ENCODE measurements around the gene ABI1.
"Not testable (repeated sequence)": the region's sequence is repeated elsewhere in the genome, so short reads cannot be mapped to it uniquely, and the experiment has no call there.

The ABI1 gene

DNA sequence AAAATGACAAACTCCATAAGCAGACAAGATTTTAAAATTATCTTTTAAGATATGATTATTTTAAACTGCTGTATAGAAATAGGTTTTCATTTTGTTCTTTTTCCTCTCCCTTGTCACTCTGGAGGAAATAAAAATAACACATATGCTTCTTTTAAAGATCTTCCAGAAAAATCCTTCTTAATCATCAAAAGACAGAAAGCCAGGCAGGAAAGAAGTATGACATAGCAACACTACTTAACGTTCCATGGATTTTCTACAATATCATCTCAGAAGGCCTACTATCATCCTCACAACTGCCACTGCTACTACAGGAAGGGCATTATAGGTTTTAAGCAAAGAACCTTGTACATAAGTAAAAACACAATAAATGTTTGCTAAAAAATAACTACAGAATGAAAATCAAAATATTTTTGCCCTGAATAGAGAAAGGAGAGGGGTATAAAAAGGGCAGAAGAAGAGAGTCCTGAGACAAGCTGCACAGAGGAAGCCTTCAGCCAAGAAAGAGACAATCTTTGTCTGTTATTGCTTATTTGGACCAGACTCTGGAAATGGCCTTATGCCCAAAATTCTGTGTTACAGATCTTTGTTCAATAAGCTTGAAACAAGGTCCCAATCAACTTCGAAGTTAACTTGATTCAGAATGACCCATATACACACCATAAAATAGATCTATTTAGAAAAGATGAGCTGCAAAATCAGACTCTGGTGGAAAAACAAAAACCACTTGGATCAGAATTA lies 67.8 kb downstream of the ABI1 start:
- Histone ChIP-seq H3K9me3 (ENCODE audit: control insufficient read depth in 1 of 2, low read length in 2 of 2) (peaks cover 0 to 5% of the 10 kb centered on the region in 2 donors), H3K9ac (ENCODE audit: low read depth in 1 of 2, low read length in 2 of 2) (no peak overlapping the region), H3K36me3 (ENCODE audit: control insufficient read depth in 1 of 2, insufficient read depth in 2 of 2, low read length in 2 of 2) (no peaks in the 10 kb centered on the region), H3K4me1 (ENCODE audit: control insufficient read depth in 1 of 2, insufficient read depth in 2 of 2, low read length in 2 of 2) (peaks cover 3 to 8% of the 10 kb centered on the region in 2 donors), H3K27ac (ENCODE audit: low read depth, low read length) (no peak overlapping the region), H3K27me3 (ENCODE audit: control insufficient read depth in 1 of 2, insufficient read depth in 2 of 2, low read length in 2 of 2) (no peaks in the 10 kb centered on the region), H3K4me3 (ENCODE audit: low read depth in 1 of 2, low read length in 2 of 2) (no peak overlapping the region)

DNA sequence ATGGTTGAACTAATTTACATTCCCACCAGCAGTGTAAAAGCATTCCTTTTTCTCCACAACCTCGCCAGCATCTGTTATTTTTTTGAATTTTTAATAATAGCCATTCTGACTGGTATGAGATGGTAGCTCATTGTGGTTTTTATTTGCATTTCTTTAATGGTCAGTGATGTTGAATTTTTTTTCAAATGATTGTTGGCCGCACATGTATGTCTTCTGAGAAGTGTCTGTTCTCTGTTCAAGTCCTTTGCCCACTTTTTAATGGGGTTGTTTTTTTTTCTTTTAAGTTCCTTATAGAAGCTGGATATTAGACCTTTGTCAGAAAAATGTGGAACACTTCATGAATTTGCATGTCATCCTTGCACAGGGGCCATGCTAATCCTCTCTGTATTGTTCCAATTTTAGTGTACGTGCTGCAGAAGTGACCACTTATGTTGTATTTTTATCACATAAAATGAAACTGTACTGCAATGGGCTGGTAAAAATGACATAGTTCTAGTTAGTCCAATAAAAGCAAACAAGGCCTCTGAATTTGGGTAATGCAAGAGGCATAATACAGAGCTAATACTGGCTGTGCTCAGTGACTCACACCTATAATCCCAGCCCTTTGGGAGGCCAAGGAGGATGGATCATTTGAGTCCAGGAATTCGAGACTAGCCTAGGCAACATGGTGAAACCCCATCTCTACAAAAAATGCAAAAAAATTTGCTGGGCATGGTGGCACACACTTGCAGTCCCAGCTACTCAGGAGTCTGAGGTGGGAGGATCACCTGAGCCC lies 70.3 kb downstream of the ABI1 start:
- no peaks in the 10 kb centered on the region for H3K27me3 ChIP-seq (ENCODE audit: control insufficient read depth in 1 of 2, insufficient read depth in 2 of 2, low read length in 2 of 2)
- H3K4me3 ChIP-seq (ENCODE audit: low read depth in 1 of 2, low read length in 2 of 2): no peak overlapping the region
- H3K9ac ChIP-seq (ENCODE audit: low read depth in 1 of 2, low read length in 2 of 2): no peak overlapping the region
- H3K9me3 ChIP-seq (ENCODE audit: control insufficient read depth in 1 of 2, low read length in 2 of 2): peaks cover 0 to 2% of the 10 kb centered on the region in 2 donors
- H3K4me1 ChIP-seq (ENCODE audit: control insufficient read depth in 1 of 2, insufficient read depth in 2 of 2, low read length in 2 of 2): peaks cover 0 to 8% of the 10 kb centered on the region in 2 donors
- H3K27ac ChIP-seq (ENCODE audit: low read depth, low read length): no peak overlapping the region
- no peaks in the 10 kb centered on the region for H3K36me3 ChIP-seq (ENCODE audit: control insufficient read depth in 1 of 2, insufficient read depth in 2 of 2, low read length in 2 of 2)

DNA sequence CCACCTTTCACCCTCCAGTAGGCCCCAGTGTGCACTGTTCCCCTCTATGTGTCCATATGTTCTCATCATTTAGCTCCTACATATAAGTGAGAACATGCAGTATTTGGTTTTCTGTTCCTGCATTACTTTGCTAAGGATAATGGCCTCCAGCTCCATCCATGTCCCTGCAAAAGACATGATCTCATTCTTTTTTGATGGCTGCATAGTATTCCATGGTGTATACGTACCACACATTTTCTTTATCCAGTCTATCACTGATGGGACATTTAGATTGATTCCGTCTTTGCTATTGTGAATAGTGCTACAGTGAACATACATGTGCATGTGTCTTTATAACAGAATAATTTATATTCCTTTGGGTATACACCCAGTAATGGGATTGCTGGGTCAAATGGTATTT lies 71.0 kb downstream of the ABI1 start:
- H3K36me3 ChIP-seq (ENCODE audit: control insufficient read depth in 1 of 2, insufficient read depth in 2 of 2, low read length in 2 of 2); H3K4me1 ChIP-seq (ENCODE audit: control insufficient read depth in 1 of 2, insufficient read depth in 2 of 2, low read length in 2 of 2); H3K9ac ChIP-seq (ENCODE audit: low read depth in 1 of 2, low read length in 2 of 2); H3K9me3 ChIP-seq (ENCODE audit: control insufficient read depth in 1 of 2, low read length in 2 of 2); H3K4me3 ChIP-seq (ENCODE audit: low read depth in 1 of 2, low read length in 2 of 2); H3K27me3 ChIP-seq (ENCODE audit: control insufficient read depth in 1 of 2, insufficient read depth in 2 of 2, low read length in 2 of 2); H3K27ac ChIP-seq (ENCODE audit: low read depth, low read length): not testable (repeated sequence)

DNA sequence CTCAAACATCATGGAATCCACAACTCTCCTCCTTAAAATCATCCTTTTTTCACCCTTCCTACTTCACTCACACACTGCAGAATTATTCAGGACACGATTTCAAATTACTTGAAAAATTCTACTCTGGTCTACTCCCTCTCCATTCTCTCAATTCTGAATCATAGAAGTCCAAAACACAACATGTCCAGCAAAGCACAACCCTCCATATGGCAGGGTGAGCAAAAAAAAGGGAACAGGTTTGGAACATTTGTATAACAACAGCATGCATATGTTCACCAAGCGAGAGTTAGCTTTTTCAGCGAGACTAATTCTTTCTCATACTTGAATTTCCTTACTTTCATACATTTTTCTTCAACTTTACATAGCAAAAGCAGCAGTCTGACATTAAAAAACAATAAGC lies 73.4 kb downstream of the ABI1 start:
- Histone ChIP-seq H3K4me3 (ENCODE audit: low read depth in 1 of 2, low read length in 2 of 2) (no peak overlapping the region), H3K27me3 (ENCODE audit: control insufficient read depth in 1 of 2, insufficient read depth in 2 of 2, low read length in 2 of 2) (no peaks in the 10 kb centered on the region), H3K9me3 (ENCODE audit: control insufficient read depth in 1 of 2, low read length in 2 of 2) (no peaks in the 10 kb centered on the region), H3K4me1 (ENCODE audit: control insufficient read depth in 1 of 2, insufficient read depth in 2 of 2, low read length in 2 of 2) (peaks cover 3% of the 10 kb centered on the region in 2 donors), H3K27ac (ENCODE audit: low read depth, low read length) (no peak overlapping the region), H3K36me3 (ENCODE audit: control insufficient read depth in 1 of 2, insufficient read depth in 2 of 2, low read length in 2 of 2) (no peaks in the 10 kb centered on the region), H3K9ac (ENCODE audit: low read depth in 1 of 2, low read length in 2 of 2) (no peak overlapping the region)

DNA sequence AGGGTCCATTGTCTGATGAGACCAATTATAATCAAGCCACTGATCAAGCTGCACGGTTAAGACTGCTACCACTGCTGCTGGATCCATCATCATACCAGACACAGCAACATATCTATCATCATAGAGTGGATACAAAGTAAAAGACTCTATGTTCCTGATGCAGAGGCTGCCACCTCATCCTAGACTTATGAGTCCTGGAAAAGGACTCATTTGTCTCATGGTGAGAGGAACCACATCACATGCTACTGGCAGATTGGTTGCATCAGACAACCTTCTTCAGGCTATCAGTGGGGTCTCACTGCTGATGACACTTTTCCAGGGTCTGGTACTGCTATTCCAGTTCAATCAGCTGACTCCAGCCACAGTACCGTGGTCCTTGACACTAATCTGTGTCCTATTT lies 79.0 kb downstream of the ABI1 start:
- Histone ChIP-seq H3K36me3 (ENCODE audit: control insufficient read depth in 1 of 2, insufficient read depth in 2 of 2, low read length in 2 of 2) (no peaks in the 10 kb centered on the region), H3K9me3 (ENCODE audit: control insufficient read depth in 1 of 2, low read length in 2 of 2) (no peaks in the 10 kb centered on the region), H3K4me3 (ENCODE audit: low read depth in 1 of 2, low read length in 2 of 2) (no peak overlapping the region), H3K4me1 (ENCODE audit: control insufficient read depth in 1 of 2, insufficient read depth in 2 of 2, low read length in 2 of 2) (peaks cover 26% of the 10 kb centered on the region in 2 donors), H3K27me3 (ENCODE audit: control insufficient read depth in 1 of 2, insufficient read depth in 2 of 2, low read length in 2 of 2) (no peaks in the 10 kb centered on the region), H3K27ac (ENCODE audit: low read depth, low read length) (no peak overlapping the region), H3K9ac (ENCODE audit: low read depth in 1 of 2, low read length in 2 of 2) (no peak overlapping the region)

DNA sequence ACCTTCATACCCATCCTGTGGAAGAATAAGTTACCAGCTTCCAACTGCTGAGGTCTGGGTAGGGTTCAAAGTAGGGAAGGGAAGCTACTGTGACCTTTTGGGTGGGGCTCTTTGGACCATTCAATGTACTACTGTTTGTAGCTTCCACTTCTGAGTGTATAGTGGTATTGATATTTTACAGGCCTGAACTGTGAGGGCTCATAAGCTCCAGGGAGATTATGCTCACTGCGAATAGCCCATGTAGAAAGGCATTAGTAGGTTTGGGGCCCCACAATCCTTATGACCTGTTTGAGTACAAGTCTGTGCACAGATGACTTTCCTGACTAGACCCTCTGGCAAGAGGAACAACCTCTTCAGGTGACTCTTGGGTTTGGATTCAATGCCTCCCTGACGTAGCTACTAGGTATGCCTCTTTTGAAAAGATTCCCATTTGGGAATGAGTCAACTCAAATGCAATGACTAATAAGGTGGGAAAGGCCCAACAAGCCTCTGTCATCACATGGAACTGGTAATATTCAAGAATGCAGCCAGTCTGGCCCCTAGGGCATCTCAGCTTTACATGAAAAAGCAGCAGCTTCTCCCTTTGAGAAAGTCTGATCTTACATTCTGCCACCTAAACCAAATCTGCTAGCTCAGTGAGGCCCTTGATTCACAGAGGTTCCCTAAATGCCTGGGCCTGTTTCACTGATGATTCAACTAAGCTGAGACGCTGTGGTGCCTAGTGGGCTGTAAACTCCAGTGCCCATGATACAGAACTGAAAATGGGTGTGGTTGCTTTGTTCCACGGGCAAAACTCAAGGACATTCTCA lies 79.8 kb downstream of the ABI1 start:
- Histone ChIP-seq H3K9ac (ENCODE audit: low read depth in 1 of 2, low read length in 2 of 2) (no peak overlapping the region), H3K27ac (ENCODE audit: low read depth, low read length) (no peak overlapping the region), H3K4me1 (ENCODE audit: control insufficient read depth in 1 of 2, insufficient read depth in 2 of 2, low read length in 2 of 2) (peaks cover 26% of the 10 kb centered on the region in 2 donors)

DNA sequence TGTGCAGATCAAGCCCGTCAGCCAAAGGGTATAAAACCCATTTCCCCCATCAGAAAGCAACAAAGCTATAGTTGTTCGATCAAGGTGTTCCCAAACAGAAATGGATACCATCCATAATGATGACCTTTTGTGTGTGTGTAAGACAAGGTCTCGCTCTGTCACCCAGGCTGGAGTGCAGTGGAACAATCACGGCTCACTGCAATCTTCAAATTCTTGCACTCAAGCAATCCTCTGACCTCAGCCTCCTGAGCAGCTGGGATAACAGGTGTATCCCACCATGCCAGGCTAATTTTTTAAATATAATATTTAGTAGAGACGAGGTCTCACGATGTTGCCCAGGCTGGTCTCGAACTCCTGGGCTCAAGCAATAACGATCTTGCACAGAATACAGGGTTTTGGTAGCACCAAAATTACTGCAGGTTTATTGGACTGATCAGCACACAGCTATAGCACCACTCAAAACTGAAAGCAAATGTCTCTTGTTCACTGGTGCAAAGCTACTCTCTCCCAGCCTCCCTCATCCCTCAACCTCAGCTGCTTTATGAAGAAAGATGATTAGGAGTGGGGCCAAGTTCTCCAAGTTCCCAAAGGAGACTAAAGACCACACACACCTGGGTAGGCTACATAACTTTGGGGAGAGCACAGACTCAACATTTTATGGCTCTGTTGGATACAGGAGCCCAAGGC lies 80.5 kb downstream of the ABI1 start:
- no peaks in the 10 kb centered on the region for H3K36me3 ChIP-seq (ENCODE audit: control insufficient read depth in 1 of 2, insufficient read depth in 2 of 2, low read length in 2 of 2)
- H3K4me1 ChIP-seq (ENCODE audit: control insufficient read depth in 1 of 2, insufficient read depth in 2 of 2, low read length in 2 of 2): peaks cover 26% of the 10 kb centered on the region in 2 donors
- no peak overlapping the region for H3K27ac ChIP-seq (ENCODE audit: low read depth, low read length)
- no peaks in the 10 kb centered on the region for H3K27me3 ChIP-seq (ENCODE audit: control insufficient read depth in 1 of 2, insufficient read depth in 2 of 2, low read length in 2 of 2)
- H3K9ac ChIP-seq (ENCODE audit: low read depth in 1 of 2, low read length in 2 of 2): no peak overlapping the region
- no peak overlapping the region for H3K4me3 ChIP-seq (ENCODE audit: low read depth in 1 of 2, low read length in 2 of 2)
- H3K9me3 ChIP-seq (ENCODE audit: control insufficient read depth in 1 of 2, low read length in 2 of 2): no peaks in the 10 kb centered on the region

More for the DNA sequence above, 79.8 kb downstream of the ABI1 start:
- Histone ChIP-seq H3K4me3 (ENCODE audit: low read depth in 1 of 2, low read length in 2 of 2) (no peak overlapping the region), H3K36me3 (ENCODE audit: control insufficient read depth in 1 of 2, insufficient read depth in 2 of 2, low read length in 2 of 2) (no peaks in the 10 kb centered on the region), H3K27me3 (ENCODE audit: control insufficient read depth in 1 of 2, insufficient read depth in 2 of 2, low read length in 2 of 2) (no peaks in the 10 kb centered on the region), H3K9me3 (ENCODE audit: control insufficient read depth in 1 of 2, low read length in 2 of 2) (no peaks in the 10 kb centered on the region)

DNA sequence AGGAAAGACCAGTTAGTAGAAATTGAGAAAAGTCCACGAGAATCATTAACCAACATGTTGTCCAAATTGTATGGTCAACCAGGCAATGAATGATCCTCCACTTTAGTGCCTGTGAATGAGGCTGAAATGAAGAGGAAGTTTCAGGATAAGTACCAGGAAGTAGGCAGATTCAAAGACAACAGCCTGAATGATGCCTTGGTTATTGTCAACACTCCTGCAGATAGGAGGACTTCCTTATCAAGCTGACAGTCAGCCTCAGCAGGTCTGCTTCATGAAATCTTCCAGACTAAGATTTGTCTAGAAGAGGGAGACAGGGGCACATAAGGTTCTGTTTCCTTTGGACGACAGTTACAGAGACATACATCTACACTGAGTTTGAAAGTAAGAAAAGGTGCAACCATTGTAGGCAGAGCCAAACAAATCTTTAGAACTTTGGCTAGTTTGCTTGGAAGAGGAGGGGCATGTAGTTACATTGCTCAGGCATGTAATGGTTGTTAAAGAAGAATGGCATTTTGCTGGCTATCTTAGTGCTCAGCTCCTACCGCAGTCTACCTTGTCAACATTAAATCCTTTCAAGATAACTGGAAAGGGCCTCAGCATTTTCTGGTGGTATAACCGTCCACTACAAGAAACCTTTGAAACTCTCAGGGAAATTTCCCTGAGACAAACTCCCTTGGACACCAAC lies 81.4 kb downstream of the ABI1 start:
- H3K27me3 ChIP-seq (ENCODE audit: control insufficient read depth in 1 of 2, insufficient read depth in 2 of 2, low read length in 2 of 2): no peaks in the 10 kb centered on the region
- H3K36me3 ChIP-seq (ENCODE audit: control insufficient read depth in 1 of 2, insufficient read depth in 2 of 2, low read length in 2 of 2): no peaks in the 10 kb centered on the region
- H3K27ac ChIP-seq (ENCODE audit: low read depth, low read length): no peak overlapping the region
- H3K9ac ChIP-seq (ENCODE audit: low read depth in 1 of 2, low read length in 2 of 2): no peak overlapping the region
- H3K4me1 ChIP-seq (ENCODE audit: control insufficient read depth in 1 of 2, insufficient read depth in 2 of 2, low read length in 2 of 2): peaks cover 23 to 26% of the 10 kb centered on the region in 2 donors
- H3K9me3 ChIP-seq (ENCODE audit: control insufficient read depth in 1 of 2, low read length in 2 of 2): no peaks in the 10 kb centered on the region
- H3K4me3 ChIP-seq (ENCODE audit: low read depth in 1 of 2, low read length in 2 of 2): no peak overlapping the region

DNA sequence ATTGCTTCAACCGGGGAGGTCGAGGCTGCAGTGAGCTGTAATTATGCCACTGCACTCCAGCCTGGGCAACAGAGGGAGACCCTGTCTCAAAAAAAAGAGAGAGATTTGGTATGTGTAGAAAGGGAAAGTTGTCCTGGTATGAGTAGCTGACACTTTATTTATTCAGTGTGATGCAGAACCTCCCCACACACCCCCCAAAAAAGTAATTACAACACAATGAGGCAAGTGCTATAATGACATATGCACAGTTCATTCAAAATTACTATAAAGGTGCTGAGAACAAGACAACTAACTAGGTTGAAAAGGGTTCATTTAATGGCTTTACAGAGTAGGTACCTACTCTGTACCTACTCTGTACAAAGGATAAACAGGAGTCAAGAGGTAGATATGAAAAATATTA lies 83.1 kb downstream of the ABI1 start:
- Histone ChIP-seq H3K9ac (ENCODE audit: low read depth in 1 of 2, low read length in 2 of 2) (no peak overlapping the region), H3K9me3 (ENCODE audit: control insufficient read depth in 1 of 2, low read length in 2 of 2) (no peaks in the 10 kb centered on the region), H3K27me3 (ENCODE audit: control insufficient read depth in 1 of 2, insufficient read depth in 2 of 2, low read length in 2 of 2) (no peaks in the 10 kb centered on the region), H3K36me3 (ENCODE audit: control insufficient read depth in 1 of 2, insufficient read depth in 2 of 2, low read length in 2 of 2) (no peaks in the 10 kb centered on the region), H3K4me1 (ENCODE audit: control insufficient read depth in 1 of 2, insufficient read depth in 2 of 2, low read length in 2 of 2) (peaks cover 23 to 26% of the 10 kb centered on the region in 2 donors), H3K27ac (ENCODE audit: low read depth, low read length) (no peak overlapping the region), H3K4me3 (ENCODE audit: low read depth in 1 of 2, low read length in 2 of 2) (no peak overlapping the region)

All from duodenal mucosa (tissue), 2 donors.